Esophagus squamous epithelium (tissue), 4 donors: ENCODE results near the gene ZSCAN12.

Experiments
- POLR2A ChIP-seq, 4 donors: fragments of 450-650 bp; IDR thresholded peaks; one replicate each; pipeline ENCODE4 v1.6.1; 2017; ENCODE audit warnings: antibody characterized with exemption in 4 of 4, mild to moderate bottlenecking in 4 of 4, moderate library complexity in 3 of 4
- TF ChIP-seq, protein P1 (sequence below), 6 experiments: fragments of 450-650 bp in 4 of 6; fragments of 200-600 bp in 2 of 6; sonication (generic) in 2 of 6; IDR thresholded peaks; one replicate each; pipeline ENCODE4 v1.5.1; 2016 to 2019; ENCODE audit warnings: antibody characterized with exemption in 6 of 6, mild to moderate bottlenecking in 4 of 6, moderate library complexity in 4 of 6

GRCh38 chr6:28351087-28351486, 48.5 kb downstream of the ZSCAN12 start:
- TF ChIP-seq, protein P1, sequence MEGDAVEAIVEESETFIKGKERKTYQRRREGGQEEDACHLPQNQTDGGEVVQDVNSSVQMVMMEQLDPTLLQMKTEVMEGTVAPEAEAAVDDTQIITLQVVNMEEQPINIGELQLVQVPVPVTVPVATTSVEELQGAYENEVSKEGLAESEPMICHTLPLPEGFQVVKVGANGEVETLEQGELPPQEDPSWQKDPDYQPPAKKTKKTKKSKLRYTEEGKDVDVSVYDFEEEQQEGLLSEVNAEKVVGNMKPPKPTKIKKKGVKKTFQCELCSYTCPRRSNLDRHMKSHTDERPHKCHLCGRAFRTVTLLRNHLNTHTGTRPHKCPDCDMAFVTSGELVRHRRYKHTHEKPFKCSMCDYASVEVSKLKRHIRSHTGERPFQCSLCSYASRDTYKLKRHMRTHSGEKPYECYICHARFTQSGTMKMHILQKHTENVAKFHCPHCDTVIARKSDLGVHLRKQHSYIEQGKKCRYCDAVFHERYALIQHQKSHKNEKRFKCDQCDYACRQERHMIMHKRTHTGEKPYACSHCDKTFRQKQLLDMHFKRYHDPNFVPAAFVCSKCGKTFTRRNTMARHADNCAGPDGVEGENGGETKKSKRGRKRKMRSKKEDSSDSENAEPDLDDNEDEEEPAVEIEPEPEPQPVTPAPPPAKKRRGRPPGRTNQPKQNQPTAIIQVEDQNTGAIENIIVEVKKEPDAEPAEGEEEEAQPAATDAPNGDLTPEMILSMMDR (IDR thresholded peaks at IDR 0.05) = no peak
- TF ChIP-seq POLR2A (IDR thresholded peaks at IDR 0.05) = no peak
